ENCODE measurements around the gene HLCS.

Gene HLCS

GRCh38 chr21:36945496-36946138 lies 20.9 kb downstream of the HLCS start:
- DNase-seq (ENCODE audit: low read depth, low spot score) = no peak
- TF ChIP-seq CTCF (IDR thresholded peaks at IDR 0.05; ENCODE audit: insufficient read depth, low read length, missing control alignments) = no peak
- H3K4me3 ChIP-seq (ENCODE audit: low read depth, low read length) = no peak overlapping the region
- ChIA-PET CTCF (interaction anchor here (1.0 to 8.6 kb wide), 5 partner anchors 7 to 44 kb away, joined by 3 to 55 read pairs (median 3); no protein-coding TSS in a partner anchor), POLR2A (no interaction called here)

GRCh38 chr21:36936361-36937135 lies 29.9 kb downstream of the HLCS start:
- POLR2A ChIA-PET = no interaction called here
- no peak overlapping the region for H3K4me3 ChIP-seq (ENCODE audit: low read depth, low read length)
- CTCF ChIA-PET = interaction anchor here (1.1 to 7.0 kb wide), 5 partner anchors 9 to 306 kb away, joined by 3 to 55 read pairs (median 6); no protein-coding TSS in a partner anchor
- no peak for DNase-seq (ENCODE audit: low read depth, low spot score)
- no peak for TF ChIP-seq CTCF (IDR thresholded peaks at IDR 0.05; ENCODE audit: insufficient read depth, low read length, missing control alignments)

- no peak for TF ChIP-seq CTCF (IDR thresholded peaks at IDR 0.05; ENCODE audit: insufficient read depth, low read length, missing control alignments)
- POLR2A ChIA-PET = no interaction called here
- no peak for DNase-seq (ENCODE audit: low read depth, low spot score)
- H3K4me3 ChIP-seq (ENCODE audit: low read depth, low read length) = no peak overlapping the region
- CTCF ChIA-PET = interaction anchor here (1.1 to 7.0 kb wide), 7 partner anchors 8 to 305 kb away, joined by 3 to 55 read pairs (median 4); no protein-coding TSS in a partner anchor
Observed at GRCh38 chr21:36934864-36935420, 31.5 kb downstream of the HLCS start.

- no peak for DNase-seq (ENCODE audit: low read depth, low spot score)
- no peak overlapping the region for H3K4me3 ChIP-seq (ENCODE audit: low read depth, low read length)
- ChIA-PET CTCF (interaction anchor here (0.6 to 2.1 kb wide), 3 partner anchors 8 to 403 kb away, joined by 3 to 10 read pairs (median 6); no protein-coding TSS in a partner anchor), POLR2A (no interaction called here)
- TF ChIP-seq CTCF (IDR thresholded peaks at IDR 0.05; ENCODE audit: insufficient read depth, low read length, missing control alignments) = no peak
Observed at GRCh38 chr21:36932161-36932816, 34.2 kb downstream of the HLCS start.

- POLR2A ChIA-PET = no interaction called here
Observed at GRCh38 chr21:36929622-36930021, 36.8 kb downstream of the HLCS start.

More at GRCh38 chr21:36929622-36930021, 36.8 kb downstream of the HLCS start:
- no peak for TF ChIP-seq CTCF (IDR thresholded peaks at IDR 0.05; ENCODE audit: insufficient read depth, low read length, missing control alignments)
- no peak for DNase-seq (ENCODE audit: low read depth, low spot score)
- no peak overlapping the region for H3K4me3 ChIP-seq (ENCODE audit: low read depth, low read length)
- CTCF ChIA-PET = interaction anchor here (0.7 to 3.7 kb wide), 10 partner anchors 11 to 508 kb away, joined by 3 to 28 read pairs (median 4); no protein-coding TSS in a partner anchor

Measured in AG04449 (cell line).